ENCODE results near the gene TMEM151A. TPM values are rescaled to one million over a fixed set of nuclear protein-coding genes. Genes with fewer than 3 reads are reported as not detected.

Gene TMEM151A
- total RNA-seq, 4 donors from 2014 or later = 1.6 to 14.8 (median 9.1) TPM; not detected in 1

DNA sequence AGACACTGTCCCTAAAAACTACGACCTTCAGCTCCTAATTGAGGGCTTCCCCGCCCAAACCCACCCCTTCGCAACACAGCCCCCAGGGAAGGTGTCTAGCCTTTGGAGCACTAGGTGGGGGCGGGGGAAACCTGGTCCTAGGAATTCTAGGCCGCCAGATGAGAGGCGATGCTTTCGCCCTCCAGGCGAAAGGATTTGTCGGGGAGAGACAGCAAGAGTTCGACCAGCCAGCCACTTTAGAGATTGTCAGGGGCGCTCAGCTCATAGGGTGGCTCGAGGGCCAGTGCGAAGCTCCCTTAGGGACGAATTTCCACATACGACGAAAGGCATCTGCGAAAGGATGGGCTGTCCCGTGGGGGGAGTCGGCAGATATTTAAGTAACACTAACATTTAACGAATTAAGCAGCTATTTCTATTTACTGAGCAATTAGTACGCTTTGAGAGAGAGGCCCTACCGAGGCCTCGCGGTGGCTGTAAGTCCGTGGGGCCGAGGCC is 19.8 kb downstream of the TMEM151A start:
- DNase-seq (ENCODE audit: low spot score) (no peak), ATAC-seq (ENCODE audit: low FRiP score) (no peak)
- no peak for TF ChIP-seq CTCF (IDR thresholded peaks at IDR 0.05)

GRCh38 chr11:66311965-66312548 is 20.4 kb downstream of the TMEM151A start:
- TF ChIP-seq CTCF (IDR thresholded peaks at IDR 0.05) = peak in 2 of 3 donors; percentile 13 to 66
- ATAC-seq (ENCODE audit: low FRiP score) (peak; percentile 76), DNase-seq (ENCODE audit: low spot score) (peak; percentile 78)

- TF ChIP-seq CTCF (IDR thresholded peaks at IDR 0.05) = no peak
- peak; percentile 99 for DNase-seq (ENCODE audit: low spot score)
- ATAC-seq (ENCODE audit: low FRiP score) = peak; percentile 95
Observed at GRCh38 chr11:66312549-66313320, 21.0 kb downstream of the TMEM151A start.

GRCh38 chr11:66313321-66314185 is 21.9 kb downstream of the TMEM151A start:
- TF ChIP-seq CTCF (IDR thresholded peaks at IDR 0.05) = no peak
- DNase-seq (ENCODE audit: low spot score) (no peak), ATAC-seq (ENCODE audit: low FRiP score) (no peak)

DNA sequence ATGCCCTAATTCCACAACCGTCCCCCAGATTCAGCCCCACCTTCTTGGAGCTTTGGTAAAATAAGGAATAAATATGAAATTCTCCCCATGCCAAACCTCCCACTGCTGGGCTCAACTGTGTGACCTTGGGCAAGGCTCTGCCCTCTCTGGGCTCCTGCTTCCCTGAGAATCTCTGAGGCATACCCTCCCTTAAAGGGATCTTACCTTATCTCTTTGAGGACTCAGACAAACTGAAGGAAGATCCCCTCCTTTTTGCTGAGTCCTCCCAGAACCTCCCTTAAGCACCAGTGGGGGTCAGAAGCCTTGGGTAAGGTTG is 22.4 kb downstream of the TMEM151A start:
- DNase-seq (ENCODE audit: low spot score) (no peak), ATAC-seq (ENCODE audit: low FRiP score) (no peak)
- TF ChIP-seq CTCF (IDR thresholded peaks at IDR 0.05) = no peak

GRCh38 chr11:66314561-66315497 is 23.1 kb downstream of the TMEM151A start:
- TF ChIP-seq CTCF (IDR thresholded peaks at IDR 0.05) = no peak
- no peak for DNase-seq (ENCODE audit: low spot score)
- no peak for ATAC-seq (ENCODE audit: low FRiP score)
